ENCODE measurements around the gene RAMACL. TPM values are rescaled to one million over a fixed set of nuclear protein-coding genes. Genes with fewer than 3 reads are reported as not detected.

RAMACL gene
- total and polyA plus RNA-seq, 10 donors = 0.23 to 6.9 (median 2.9) TPM

GRCh38 chr6:166551754-166552495, 34.6 kb downstream of the RAMACL start:
- Histone ChIP-seq H3K9me3 (no peaks in the 10 kb centered on the region), H3K27ac (no peak overlapping the region), H3K27me3 (replicated peaks in 1 of 7) (no peaks in the 10 kb centered on the region), H3K4me1 (peaks cover 0 to 14% (median 8%) of the 10 kb centered on the region in 6 donors), H3K36me3 (peaks cover 0 to 5% (median 0%) of the 10 kb centered on the region in 6 donors), H3K4me3 (no peak overlapping the region)
- WGBS, 5 donors = 91 to 94% (median 92%) methylated on average over 16 of the region's 16 CpGs
- no peak for TF ChIP-seq POLR2A (IDR thresholded peaks at IDR 0.05)
- no peak for TF ChIP-seq CTCF (IDR thresholded peaks at IDR 0.05 in 8 of 11, conservative IDR thresholded peaks at IDR 0.05 in 3 of 11)
- no peak for TF ChIP-seq POLR2AphosphoS5 (IDR thresholded peaks at IDR 0.05)
- intact Hi-C loops (cut with DNase I; ENCODE audit: low total_unique reads) = no loop called here
- peak; percentile 38 for DNase-seq

- peaks cover 0 to 10% (median 8%) of the 10 kb centered on the region in 6 donors for H3K4me1 ChIP-seq
- H3K27ac ChIP-seq = no peak overlapping the region
- no peak overlapping the region for H3K4me3 ChIP-seq
- TF ChIP-seq POLR2A (IDR thresholded peaks at IDR 0.05) (no peak), CTCF (IDR thresholded peaks at IDR 0.05 in 8 of 11, conservative IDR thresholded peaks at IDR 0.05 in 3 of 11) (no peak), POLR2AphosphoS5 (IDR thresholded peaks at IDR 0.05) (no peak)
- 88 to 95% (median 91%) methylated on average over 6 of the region's 6 CpGs for WGBS, 5 donors
- intact Hi-C loops (cut with DNase I; ENCODE audit: low total_unique reads) = no loop called here
- no peak for DNase-seq
- no peaks in the 10 kb centered on the region for H3K9me3 ChIP-seq
- no peaks in the 10 kb centered on the region for H3K27me3 ChIP-seq (replicated peaks in 1 of 7)
- H3K36me3 ChIP-seq = peaks cover 0 to 21% (median 0%) of the 10 kb centered on the region in 6 donors
Measured at GRCh38 chr6:166546653-166547052, 39.8 kb downstream of the RAMACL start.

- H3K4me3 ChIP-seq = no peak overlapping the region
- TF ChIP-seq POLR2A (IDR thresholded peaks at IDR 0.05) (no peak), POLR2AphosphoS5 (IDR thresholded peaks at IDR 0.05) (no peak), CTCF (IDR thresholded peaks at IDR 0.05 in 8 of 11, conservative IDR thresholded peaks at IDR 0.05 in 3 of 11) (no peak)
- 90 to 95% (median 92%) methylated on average over 19 of the region's 19 CpGs for WGBS, 5 donors
Measured at GRCh38 chr6:166545156-166546034, 41.1 kb downstream of the RAMACL start.

GRCh38 chr6:166544296-166544605, 42.2 kb downstream of the RAMACL start:
- Histone ChIP-seq H3K4me3 (no peak overlapping the region), H3K27me3 (replicated peaks in 1 of 7) (no peaks in the 10 kb centered on the region), H3K27ac (no peak overlapping the region), H3K4me1 (peaks cover 4 to 29% (median 19%) of the 10 kb centered on the region in 6 donors), H3K9me3 (no peaks in the 10 kb centered on the region), H3K36me3 (peaks cover 0 to 21% (median 0%) of the 10 kb centered on the region in 6 donors)
- intact Hi-C loops (cut with DNase I; ENCODE audit: low total_unique reads) = no loop called here
- TF ChIP-seq POLR2AphosphoS5 (IDR thresholded peaks at IDR 0.05) = no peak
- no peak for TF ChIP-seq POLR2A (IDR thresholded peaks at IDR 0.05)
- TF ChIP-seq CTCF (IDR thresholded peaks at IDR 0.05 in 8 of 11, conservative IDR thresholded peaks at IDR 0.05 in 3 of 11) = no peak
- WGBS, 5 donors = 91 to 96% (median 94%) methylated on average over 10 of the region's 10 CpGs
- peak; percentile 44 for DNase-seq

More at GRCh38 chr6:166545156-166546034, 41.1 kb downstream of the RAMACL start:
- Histone ChIP-seq H3K36me3 (peaks cover 0 to 21% (median 0%) of the 10 kb centered on the region in 6 donors), H3K9me3 (no peaks in the 10 kb centered on the region), H3K27me3 (replicated peaks in 1 of 7) (no peaks in the 10 kb centered on the region), H3K4me1 (peaks cover 0 to 23% (median 18%) of the 10 kb centered on the region in 6 donors), H3K27ac (no peak overlapping the region)
- peak; percentile 19 for DNase-seq
- intact Hi-C loops (cut with DNase I; ENCODE audit: low total_unique reads) = no loop called here
